Smooth muscle cell (in vitro differentiated cells): ENCODE results near the gene PTPRD. TPM values are rescaled to one million over a fixed set of nuclear protein-coding genes. Genes with fewer than 3 reads are reported as not detected.

ENCODE experiments used
- DNase-seq: peaks from one replicate; lab custom pipeline; 2025; ENCODE audit not compliant: unreplicated experiment; lab: John Stamatoyannopoulos, UW
- H2AFZ ChIP-seq: fragments of 200-600 bp; sonication (generic); 2 replicates; pipeline ENCODE4 v1.6.0; 2016; ENCODE audit warnings: antibody characterized with exemption, low read depth, mild to moderate bottlenecking
- H3F3A ChIP-seq: fragments of 200-600 bp; sonication (generic); 2 replicates; pipeline ENCODE4 v1.6.0; 2017; ENCODE audit warnings: antibody characterized with exemption, low read depth
- H3K27ac ChIP-seq: fragments of 200-600 bp; sonication (generic); 2 replicates; pipeline ENCODE4 v1.5.1; 2016; ENCODE audit warnings: low read depth, mild to moderate bottlenecking
- H3K27me3 ChIP-seq: fragments of 200-600 bp; sonication (generic); 2 replicates; pipeline ENCODE4 v1.6.1; 2016; ENCODE audit warnings: low read depth, mild to moderate bottlenecking
- H3K36me3 ChIP-seq: fragments of 200-600 bp; sonication (generic); 2 replicates; pipeline ENCODE4 v1.5.1; 2016; ENCODE audit warnings: low read depth
- H3K4me1 ChIP-seq: fragments of 200-600 bp; sonication (generic); 2 replicates; pipeline ENCODE4 v1.5.1; 2016; ENCODE audit warnings: low read depth
- H3K4me2 ChIP-seq: fragments of 200-600 bp; sonication (generic); 2 replicates; pipeline ENCODE4 v1.6.0; 2016; ENCODE audit warnings: mild to moderate bottlenecking
- H3K4me3 ChIP-seq: fragments of 200-600 bp; sonication (generic); 2 replicates; pipeline ENCODE4 v1.5.1; 2016; ENCODE audit warnings: mild to moderate bottlenecking
- H3K79me2 ChIP-seq: fragments of 200-600 bp; sonication (generic); 2 replicates; pipeline ENCODE4 v1.6.0; 2016; ENCODE audit warnings: low read depth, mild to moderate bottlenecking
- H3K9ac ChIP-seq: fragments of 200-600 bp; sonication (generic); 2 replicates; pipeline ENCODE4 v1.6.0; 2016; ENCODE audit warnings: low read depth
- H3K9me3 ChIP-seq: fragments of 200-600 bp; sonication (generic); replicated peaks from 2 replicates; pipeline ENCODE4 v1.5.1; 2016; ENCODE audit warnings: low read depth
- H4K20me1 ChIP-seq: fragments of 200-600 bp; sonication (generic); 2 replicates; pipeline ENCODE4 v1.6.0; 2016; ENCODE audit warnings: low read depth
- CTCF ChIP-seq: fragments of 200-600 bp; sonication (generic); IDR thresholded peaks from 2 replicates; pipeline ENCODE4 v1.5.1; 2017; ENCODE audit warnings: borderline replicate concordance, mild to moderate bottlenecking, antibody characterized with exemption; ENCODE audit not compliant: insufficient read depth, poor library complexity, severe bottlenecking
- WGBS: methylation state at CpG from one replicate; pipeline ENCODE4 v1.1.7; 2016; ENCODE audit warnings: low lambda C conversion rate; 5-methylcytosine and 5-hydroxymethylcytosine counted together
- polyA plus RNA-seq: library from polyadenylated mRNA; unstranded; fragments of >200 nt; fragmentation: Nextera tagmentation; extraction: Ambion mirVana; gene quantifications from 2 replicates; pipeline ENCODE4 v1.2.1, GENCODE V29; 2016
- total RNA-seq: library from RNA; depleted of rRNA; stranded (reverse); fragments of >200 nt; gene quantifications from 2 replicates; pipeline ENCODE4 v1.2.3, GENCODE V29; 2014

Gene PTPRD
- total and polyA plus RNA-seq, 2 experiments from 2014 or later, result 6.5 to 61.0 TPM

- H3K4me2 ChIP-seq, result no peak overlapping the region
These were observed 859.5 kb downstream of the PTPRD start for GRCh38 chr9:9753266-9753665.

GRCh38 chr9:9752722-9753121 lies 860.1 kb downstream of the PTPRD start:
- Histone ChIP-seq H4K20me1 (no peaks in the 10 kb centered on the region), H3K4me1 (no peaks in the 10 kb centered on the region), H2AFZ (no peak overlapping the region), H3K27me3 (no peaks in the 10 kb centered on the region), H3K4me3 (no peak overlapping the region), H3K9ac (no peak overlapping the region), H3K27ac (no peak overlapping the region), H3K9me3 (no peaks in the 10 kb centered on the region), H3K4me2 (no peak overlapping the region), H3F3A (no peaks in the 10 kb centered on the region), H3K36me3 (no peaks in the 10 kb centered on the region), H3K79me2 (no peaks in the 10 kb centered on the region)
- TF ChIP-seq CTCF, result no peak
- 89% methylated on average over 2 of the region's 2 CpGs for WGBS
- no peak for DNase-seq

More at GRCh38 chr9:9753266-9753665, 859.5 kb downstream of the PTPRD start:
- H3K4me1 ChIP-seq, result no peaks in the 10 kb centered on the region
- no peak overlapping the region for H2AFZ ChIP-seq
- no peaks in the 10 kb centered on the region for H3K79me2 ChIP-seq
- no peak for DNase-seq
- H3K4me3 ChIP-seq, result no peak overlapping the region
- H3K36me3 ChIP-seq, result no peaks in the 10 kb centered on the region
- no peak for TF ChIP-seq CTCF
- no peaks in the 10 kb centered on the region for H3K27me3 ChIP-seq
- no peaks in the 10 kb centered on the region for H3F3A ChIP-seq
- H3K27ac ChIP-seq, result no peak overlapping the region
- 64% methylated on average over 3 of the region's 3 CpGs for WGBS
- no peaks in the 10 kb centered on the region for H4K20me1 ChIP-seq
- no peak overlapping the region for H3K9ac ChIP-seq
- H3K9me3 ChIP-seq, result no peaks in the 10 kb centered on the region

GRCh38 chr9:9751996-9752395 lies 860.8 kb downstream of the PTPRD start:
- Histone ChIP-seq H3K4me1 (no peaks in the 10 kb centered on the region), H3K9me3 (no peaks in the 10 kb centered on the region), H4K20me1 (no peaks in the 10 kb centered on the region), H3K27ac (no peak overlapping the region), H3F3A (no peaks in the 10 kb centered on the region), H3K27me3 (no peaks in the 10 kb centered on the region), H2AFZ (no peak overlapping the region), H3K4me2 (no peak overlapping the region), H3K79me2 (no peaks in the 10 kb centered on the region), H3K36me3 (no peaks in the 10 kb centered on the region), H3K9ac (no peak overlapping the region), H3K4me3 (no peak overlapping the region)
- 84% methylated on average over 4 of the region's 4 CpGs for WGBS
- no peak for TF ChIP-seq CTCF
- DNase-seq, result no peak

GRCh38 chr9:9750719-9751118 lies 862.1 kb downstream of the PTPRD start:
- no peak for TF ChIP-seq CTCF
- Histone ChIP-seq H3K9ac (no peak overlapping the region), H3K27ac (no peak overlapping the region), H3K79me2 (no peaks in the 10 kb centered on the region), H3K4me2 (no peak overlapping the region), H2AFZ (no peak overlapping the region), H3K4me1 (no peaks in the 10 kb centered on the region), H3F3A (no peaks in the 10 kb centered on the region), H4K20me1 (no peaks in the 10 kb centered on the region), H3K4me3 (no peak overlapping the region), H3K9me3 (no peaks in the 10 kb centered on the region), H3K36me3 (no peaks in the 10 kb centered on the region), H3K27me3 (peaks cover 2% of the 10 kb centered on the region)
- DNase-seq, result no peak
- 88% methylated on average over 3 of the region's 3 CpGs for WGBS
